HG03521 (cell line): ENCODE data around the gene CADM2.
"Not testable (repeated sequence)": the region's sequence is repeated elsewhere in the genome, so short reads cannot be mapped to it uniquely, and the experiment has no call there.

Experiments
- ATAC-seq: cut with Tn5 transposase; IDR thresholded peaks from one replicate; pipeline ENCODE4 v1.9.1; 2021; ENCODE audit warnings: mild to moderate bottlenecking, moderate library complexity; ENCODE audit not compliant: unreplicated experiment

The CADM2 gene

DNA sequence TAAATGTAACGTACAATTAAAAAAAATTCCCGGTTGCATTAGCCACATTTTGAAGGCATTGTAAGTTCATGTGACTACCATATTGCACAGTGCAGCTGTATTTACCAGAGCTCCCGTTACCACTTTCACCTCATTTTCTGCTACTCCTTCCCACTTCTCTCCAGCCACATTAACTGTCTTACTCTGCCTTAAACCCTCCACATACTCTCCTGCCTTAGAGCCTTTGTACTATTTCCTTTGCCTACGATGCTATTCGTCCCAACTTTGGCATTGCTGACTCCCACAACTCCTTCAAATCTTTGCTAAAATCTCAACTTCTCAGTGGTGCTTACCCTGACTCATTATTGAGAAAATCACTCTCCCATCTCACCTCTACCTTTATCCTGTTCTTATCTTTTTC lies 115.2 kb downstream of the CADM2 start:
- ATAC-seq = no peak

DNA sequence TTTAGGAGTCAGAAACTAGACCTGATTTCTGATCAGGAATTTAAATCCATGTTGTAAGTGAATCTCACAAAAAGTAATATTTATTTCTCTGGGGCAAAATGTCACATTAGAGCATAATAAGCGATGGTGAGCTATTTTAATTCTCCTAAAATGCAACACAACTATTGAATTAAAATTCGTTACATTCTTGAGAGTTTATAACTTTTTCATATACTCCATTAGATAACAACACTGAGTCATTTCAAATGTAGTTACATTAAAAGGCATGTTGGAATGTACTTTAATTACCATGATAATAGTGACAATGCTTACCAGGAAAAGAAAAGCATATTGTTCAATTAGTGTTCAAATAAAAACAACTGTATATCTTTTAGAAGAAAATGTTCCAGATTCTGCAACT lies 116.9 kb downstream of the CADM2 start:
- ATAC-seq = no peak

- ATAC-seq = no peak
Measured at GRCh38 chr3:85077018-85077417, 118.2 kb downstream of the CADM2 start.

DNA sequence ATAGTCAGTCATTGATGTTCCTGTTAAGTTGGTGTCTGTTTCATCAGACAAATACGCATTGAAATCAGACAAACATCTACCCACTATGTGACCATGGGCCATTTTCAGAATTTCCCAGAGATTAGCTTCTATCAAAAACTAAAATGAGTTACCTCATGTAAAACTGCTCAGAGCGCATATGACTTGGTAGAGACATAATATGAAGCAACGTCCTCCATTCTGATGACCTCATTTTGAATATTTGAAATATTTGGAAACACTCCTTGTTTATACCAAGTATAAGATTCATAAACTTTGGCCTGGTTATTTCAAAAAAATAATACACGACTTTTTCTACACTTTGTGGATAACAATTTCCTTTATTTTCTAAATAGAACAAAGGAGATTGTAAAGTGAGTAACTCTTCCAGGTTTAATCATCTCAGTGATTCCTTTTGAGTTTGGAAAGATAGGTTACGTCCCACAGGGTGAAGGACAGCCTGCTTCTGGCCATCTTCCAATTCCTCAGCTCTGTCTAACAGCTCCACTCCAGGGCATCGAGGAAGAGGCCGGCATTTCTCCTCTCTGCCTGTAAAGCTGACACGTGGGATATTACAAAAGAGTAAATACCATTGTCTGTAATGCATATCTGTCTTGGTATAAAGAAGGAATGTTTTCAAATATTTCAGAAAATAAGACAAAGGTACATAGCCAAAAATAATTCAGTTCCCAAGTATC lies 122.6 kb downstream of the CADM2 start:
- ATAC-seq = no peak

DNA sequence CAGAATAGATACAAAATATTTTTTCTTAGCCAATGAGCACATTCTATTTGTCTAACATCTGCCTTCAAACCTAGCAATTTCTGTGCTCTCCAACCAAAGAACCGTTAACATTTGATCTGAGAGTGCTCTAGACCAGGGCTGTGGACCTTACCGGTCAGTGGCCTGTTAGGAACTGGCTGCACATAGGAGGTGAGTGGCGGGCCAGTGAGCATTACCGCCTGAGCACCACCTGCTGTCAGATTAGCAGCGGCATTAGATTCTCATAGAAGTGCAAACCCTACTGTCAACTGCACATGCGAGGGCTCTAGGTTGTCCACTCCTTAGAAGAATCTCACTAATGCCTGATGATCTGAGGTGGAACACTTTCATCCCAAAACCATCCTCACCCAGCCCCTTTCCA lies 131.7 kb downstream of the CADM2 start:
- ATAC-seq = no peak

DNA sequence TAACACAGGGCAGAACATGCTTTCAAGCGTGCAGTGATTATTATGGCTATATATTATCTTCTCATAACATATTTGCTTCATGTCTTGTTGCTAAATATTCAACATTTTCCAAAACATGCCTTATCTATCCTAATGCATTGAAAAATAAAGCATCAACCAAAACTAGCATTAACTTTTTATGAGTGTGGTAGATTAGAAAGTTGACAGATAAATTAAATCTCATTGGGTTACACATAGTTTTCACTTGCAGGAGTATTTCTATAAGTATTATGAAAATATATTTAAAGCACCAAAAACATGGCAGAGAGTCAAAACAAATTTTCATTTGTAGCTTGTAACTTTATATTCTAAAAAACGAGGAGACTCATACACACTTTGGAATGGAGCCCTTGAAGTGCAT lies 141.5 kb downstream of the CADM2 start:
- ATAC-seq = no peak

DNA sequence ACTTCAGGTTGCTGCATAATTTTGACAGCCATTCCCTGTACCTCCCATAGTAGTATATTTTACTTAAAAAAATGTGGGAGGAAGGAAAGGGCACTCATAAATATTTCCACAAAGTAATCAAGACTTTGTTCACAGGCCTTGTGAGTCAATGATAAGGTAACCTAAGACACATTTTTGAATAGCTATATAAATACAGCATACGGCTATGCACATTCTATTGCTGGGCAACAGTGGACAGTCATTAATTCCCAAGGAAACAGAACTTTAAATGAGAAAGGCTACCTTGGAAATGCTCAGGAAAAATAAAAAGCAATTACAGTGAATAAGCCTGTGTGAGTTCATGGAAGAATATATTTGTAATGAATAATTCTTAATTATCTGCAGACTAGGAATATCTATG lies 144.0 kb downstream of the CADM2 start:
- ATAC-seq = no peak

GRCh38 chr3:85110393-85110792 lies 151.6 kb downstream of the CADM2 start:
- ATAC-seq = no peak

DNA sequence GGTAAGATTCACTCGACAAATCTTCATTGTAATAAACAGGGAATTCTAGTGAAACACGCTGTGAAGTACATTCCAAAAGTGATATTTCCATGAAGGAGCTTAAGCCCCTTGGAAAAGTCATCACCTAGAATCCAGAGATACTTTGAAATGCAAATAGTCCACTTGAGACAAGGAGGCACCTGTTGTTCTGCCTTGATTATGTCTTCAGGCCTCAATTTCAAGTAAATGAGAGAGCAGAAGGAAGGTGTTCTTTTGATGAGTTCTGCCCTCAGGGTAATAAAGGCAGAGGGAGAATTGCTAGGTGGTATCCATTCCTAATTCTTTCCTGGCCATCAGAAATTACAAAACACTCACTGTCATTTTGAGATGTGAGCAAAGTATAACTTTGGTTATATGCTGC lies 162.1 kb downstream of the CADM2 start:
- ATAC-seq = no peak

GRCh38 chr3:85132864-85133263 lies 174.1 kb downstream of the CADM2 start:
- not testable (repeated sequence) for ATAC-seq

DNA sequence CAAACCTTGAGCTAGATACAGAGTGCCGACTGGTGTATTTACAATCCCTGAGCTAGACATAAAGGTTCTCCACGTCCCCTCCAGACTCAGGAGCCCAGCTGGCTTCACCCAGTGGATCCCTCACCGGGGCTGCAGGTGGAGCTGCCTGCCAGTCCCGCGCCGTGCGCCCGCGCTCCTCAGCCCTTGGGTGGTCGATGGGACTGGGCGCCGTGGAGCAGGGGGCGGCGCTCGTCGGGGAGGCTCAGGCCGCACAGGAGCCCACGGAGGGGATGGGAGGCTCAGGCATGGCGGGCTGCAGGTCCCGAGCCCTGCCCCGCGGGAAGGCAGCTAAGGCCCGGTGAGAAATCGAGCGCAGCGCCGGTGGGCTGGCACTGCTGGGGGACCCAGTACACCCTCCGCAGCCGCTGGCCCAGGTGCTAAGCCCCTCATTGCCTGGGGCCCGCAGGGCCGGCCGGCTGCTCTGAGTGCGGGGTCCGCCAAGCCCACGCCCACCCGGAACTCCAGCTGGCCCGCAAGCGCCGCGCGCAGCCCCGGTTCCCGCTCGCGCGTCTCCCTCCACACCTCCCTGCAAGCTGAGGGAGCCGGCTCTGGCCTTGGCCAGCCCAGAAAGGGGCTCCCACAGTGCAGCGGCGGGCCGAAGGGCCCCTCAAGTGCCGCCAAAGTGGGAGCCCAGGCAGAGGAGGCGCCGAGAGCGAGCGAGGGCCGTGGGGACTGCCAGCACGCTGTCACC lies 175.1 kb downstream of the CADM2 start:
- ATAC-seq = not testable (repeated sequence)

DNA sequence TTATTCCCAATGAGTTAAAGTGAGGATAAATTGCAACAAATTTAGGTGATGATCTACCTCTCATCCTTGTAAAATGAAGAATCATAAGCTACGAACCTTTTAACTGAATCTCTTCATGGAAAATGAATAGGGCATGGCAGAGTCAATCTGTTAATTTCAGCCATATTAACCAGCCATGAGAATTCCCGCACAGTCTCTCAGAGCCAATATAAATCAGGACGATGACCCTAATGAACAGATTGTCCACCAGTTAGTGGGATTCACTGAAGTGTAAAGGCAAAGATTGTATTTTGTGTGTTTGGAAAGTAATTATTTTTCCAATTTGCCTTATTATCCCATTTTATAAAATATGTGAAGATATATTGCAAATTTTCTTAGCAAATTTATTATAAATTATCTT lies 183.8 kb downstream of the CADM2 start:
- no peak for ATAC-seq

GRCh38 chr3:85148036-85148435 lies 189.2 kb downstream of the CADM2 start:
- ATAC-seq = no peak

- no peak for ATAC-seq
Measured at GRCh38 chr3:85151555-85151954, 192.8 kb downstream of the CADM2 start.

GRCh38 chr3:85153279-85153678 lies 194.5 kb downstream of the CADM2 start:
- not testable (repeated sequence) for ATAC-seq

GRCh38 chr3:85159376-85159775 lies 200.6 kb downstream of the CADM2 start:
- ATAC-seq = no peak

- ATAC-seq = no peak
Measured at GRCh38 chr3:85161544-85161943, 202.8 kb downstream of the CADM2 start.

DNA sequence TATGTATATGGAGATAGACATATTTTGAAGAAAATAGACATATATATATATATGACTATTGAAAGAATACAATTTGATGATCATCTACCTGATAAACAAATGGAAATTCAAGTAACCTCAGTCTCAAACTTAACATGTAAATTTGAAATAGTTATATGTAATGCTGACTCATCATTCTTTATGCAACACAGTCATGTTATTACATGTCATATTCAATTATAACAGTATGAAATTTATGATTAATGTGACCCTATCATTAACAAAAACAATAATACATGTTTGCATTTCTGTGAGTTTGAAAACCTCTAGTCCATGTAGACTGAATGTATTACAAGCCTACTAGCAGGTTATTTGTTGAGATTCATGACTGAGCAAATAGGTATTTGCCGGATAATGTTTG lies 204.1 kb downstream of the CADM2 start:
- ATAC-seq = no peak

DNA sequence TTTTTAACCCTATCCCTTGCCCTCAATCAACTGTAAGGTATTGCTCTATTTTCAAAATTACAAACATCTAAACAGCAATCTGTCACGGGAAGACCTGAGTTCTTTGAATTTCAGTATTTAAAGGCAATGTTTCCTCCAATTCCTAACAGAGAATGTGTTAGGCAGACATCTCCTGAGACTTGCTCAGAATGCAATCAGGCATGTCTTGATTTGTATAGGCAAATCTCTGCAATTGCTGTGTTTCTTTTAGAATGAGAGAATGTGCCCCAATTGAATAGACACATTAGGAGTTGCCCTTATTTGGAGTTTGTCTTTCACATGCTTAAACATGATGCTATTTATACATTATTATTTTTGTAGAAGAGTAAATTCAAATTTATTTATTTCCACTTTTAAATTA lies 205.6 kb downstream of the CADM2 start:
- no peak for ATAC-seq

GRCh38 chr3:85167576-85167975 lies 208.8 kb downstream of the CADM2 start:
- ATAC-seq = no peak

DNA sequence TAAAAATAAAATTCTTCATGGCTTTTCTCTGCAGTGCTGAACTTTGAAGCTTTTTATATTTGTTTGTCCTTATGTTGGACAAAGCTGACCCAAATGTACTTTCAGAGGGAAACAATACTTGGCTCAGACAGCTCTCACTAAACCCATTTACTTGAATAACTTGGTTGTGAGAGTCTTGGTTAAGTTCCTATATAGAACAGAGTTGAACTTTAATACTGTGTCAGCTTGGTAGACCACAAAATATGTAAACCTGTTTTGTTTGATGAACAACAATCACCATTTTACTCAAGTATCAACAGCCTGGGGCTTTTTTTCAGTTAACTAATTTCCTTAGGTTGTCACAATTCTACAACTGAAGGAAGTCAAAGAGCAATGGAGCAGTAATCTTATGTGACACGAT lies 211.9 kb downstream of the CADM2 start:
- no peak for ATAC-seq

GRCh38 chr3:85171976-85172375 lies 213.2 kb downstream of the CADM2 start:
- ATAC-seq = no peak

DNA sequence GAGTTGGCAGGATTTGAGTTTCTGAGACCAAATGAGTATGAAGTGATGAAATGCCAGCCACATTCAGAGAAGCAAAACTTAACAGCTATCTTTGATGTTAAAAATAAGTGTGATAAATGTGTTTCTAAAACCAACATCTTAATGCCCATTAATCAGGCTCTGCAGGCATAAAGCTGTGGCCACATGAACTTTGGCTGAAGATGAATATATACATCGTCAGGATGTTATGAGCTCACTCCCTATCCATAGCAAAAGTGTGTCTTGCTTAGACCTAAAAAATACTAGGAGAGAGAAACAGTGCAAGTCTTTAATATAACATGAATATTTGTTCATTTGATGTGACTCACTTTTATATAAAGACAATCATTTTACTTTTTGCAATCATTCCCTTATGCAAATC lies 218.0 kb downstream of the CADM2 start:
- ATAC-seq = no peak
